Stimulated activated CD8-positive, alpha-beta memory T cell treated with anti-CD3 and anti-CD28 coated beads, Interleukin-4, amount 100 ng/mL, for 24 hours (primary cell): ENCODE data around the gene HAPLN3.

Experiments used
- DNase-seq: peaks from one replicate; pipeline ENCODE4 v3.0.0-alpha.2; 2020; ENCODE audit warnings: low read depth

HAPLN3 gene

DNA sequence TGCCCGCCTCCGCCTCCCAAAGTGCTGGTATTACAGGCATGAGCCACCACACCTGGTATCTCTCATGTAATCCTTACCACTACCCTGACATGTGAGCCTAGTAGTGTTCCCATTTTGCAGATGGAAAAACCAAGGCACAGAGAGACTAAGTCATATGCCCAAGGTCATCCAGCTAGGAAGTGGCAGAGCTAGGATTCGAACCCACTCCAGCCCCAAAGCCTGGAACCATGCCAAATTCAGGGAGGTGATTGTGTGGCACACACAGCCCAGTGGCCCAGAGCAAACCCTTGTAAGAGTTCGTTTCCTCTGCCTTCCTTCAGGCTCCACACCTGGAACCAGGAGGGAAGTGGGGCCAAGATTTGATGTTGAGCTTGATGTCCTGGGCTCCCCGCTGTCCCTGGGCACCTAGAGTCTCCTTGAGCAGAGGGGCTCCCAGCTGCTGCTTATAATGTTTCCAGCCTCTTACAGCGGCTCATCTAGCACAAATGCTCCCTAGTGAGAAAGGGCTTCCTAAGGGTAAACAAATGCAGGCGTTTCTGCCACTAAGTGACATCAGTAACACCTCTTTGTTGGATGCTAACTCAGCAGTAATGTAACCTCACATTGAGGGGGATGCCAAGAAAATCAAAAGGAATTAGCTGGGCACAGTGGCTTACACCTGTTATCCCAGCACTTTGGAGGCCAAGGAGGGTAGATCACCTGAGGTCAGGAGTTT, 3.6 kb downstream of the HAPLN3 start:
- no peak for DNase-seq

DNA sequence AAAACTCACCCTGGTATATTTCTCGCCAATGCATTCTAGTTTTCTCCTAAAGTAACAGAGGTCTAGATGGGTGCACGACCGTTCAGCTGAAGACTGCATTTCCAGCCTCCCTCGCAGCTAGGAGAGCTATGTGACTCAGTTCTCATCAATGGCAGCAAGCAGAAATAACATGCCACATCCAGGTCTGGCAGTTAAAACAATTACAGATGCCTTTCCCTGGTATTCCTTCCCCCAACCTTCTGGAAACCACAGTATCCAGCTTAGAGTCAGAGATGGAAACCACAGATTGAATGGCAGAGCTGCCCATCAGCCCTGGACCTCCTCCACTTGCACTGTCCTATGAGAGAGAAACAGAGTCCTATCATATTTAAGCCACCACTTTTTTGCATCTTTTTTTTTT, 4.8 kb downstream of the HAPLN3 start:
- DNase-seq, result no peak

DNA sequence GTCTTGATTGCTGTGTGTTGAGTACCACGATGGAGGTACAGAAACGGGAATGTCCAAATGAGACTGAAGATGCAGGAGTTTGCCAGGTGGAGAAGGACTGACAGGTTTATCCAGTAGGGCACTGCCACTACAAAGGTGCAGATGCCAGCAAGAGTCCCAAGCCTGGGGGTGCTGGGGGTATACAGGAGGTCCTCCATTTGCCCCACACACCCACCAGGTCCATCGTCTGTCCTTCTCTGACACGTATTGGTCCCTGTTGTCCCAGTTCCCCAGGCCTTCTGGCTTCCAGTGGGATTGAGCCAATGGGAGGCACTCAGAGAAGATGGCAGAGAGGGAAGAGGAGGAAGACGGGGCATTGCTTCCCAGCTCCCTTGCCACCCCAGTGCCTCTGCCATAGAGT, 6.6 kb downstream of the HAPLN3 start:
- DNase-seq, result no peak

DNA sequence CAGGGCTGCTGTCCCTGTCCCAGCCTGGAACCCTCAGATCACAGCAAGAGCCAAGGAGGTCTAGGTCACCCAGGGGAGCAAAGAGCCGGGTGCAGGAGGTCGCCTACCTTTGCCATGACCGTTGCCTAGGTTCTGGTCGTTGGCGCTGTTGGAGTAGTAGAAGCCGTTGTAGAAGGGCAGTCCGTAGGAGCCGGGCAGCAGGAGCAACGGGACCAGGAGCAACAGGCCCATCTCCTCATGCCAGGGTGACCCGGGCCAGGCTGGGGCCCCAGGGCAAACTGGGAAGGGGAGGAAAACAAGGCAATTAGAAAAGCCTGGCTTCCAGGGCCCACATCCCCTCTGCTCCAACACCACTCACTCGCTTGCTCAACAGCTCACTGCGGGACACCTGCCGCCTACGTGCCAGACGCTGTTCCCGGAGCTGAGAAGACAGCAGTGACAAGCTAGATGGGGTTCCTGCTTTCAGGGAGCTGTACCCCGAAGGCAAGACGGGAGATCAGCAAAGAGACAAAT, 8.2 kb downstream of the HAPLN3 start:
- no peak for DNase-seq

DNA sequence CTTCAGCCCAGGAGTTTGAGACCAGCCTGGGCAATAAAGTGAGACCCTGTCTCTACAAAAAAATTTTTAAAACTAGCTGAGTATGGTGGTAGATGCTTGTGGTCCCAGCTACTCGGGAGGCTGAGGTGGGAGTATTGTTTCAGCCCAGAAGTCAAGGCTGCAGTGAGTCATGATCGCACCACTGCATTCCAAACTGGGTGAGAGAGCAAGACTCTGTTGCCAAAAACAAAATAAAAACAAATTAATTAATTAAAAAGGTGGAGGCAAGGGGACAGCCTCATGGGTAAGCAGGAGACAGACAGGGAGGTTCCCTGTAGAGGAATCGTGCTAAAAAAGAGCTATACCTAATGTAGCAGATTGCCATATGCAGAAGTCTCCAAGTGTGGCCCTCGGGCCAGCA, 12.6 kb downstream of the HAPLN3 start:
- DNase-seq, result no peak

DNA sequence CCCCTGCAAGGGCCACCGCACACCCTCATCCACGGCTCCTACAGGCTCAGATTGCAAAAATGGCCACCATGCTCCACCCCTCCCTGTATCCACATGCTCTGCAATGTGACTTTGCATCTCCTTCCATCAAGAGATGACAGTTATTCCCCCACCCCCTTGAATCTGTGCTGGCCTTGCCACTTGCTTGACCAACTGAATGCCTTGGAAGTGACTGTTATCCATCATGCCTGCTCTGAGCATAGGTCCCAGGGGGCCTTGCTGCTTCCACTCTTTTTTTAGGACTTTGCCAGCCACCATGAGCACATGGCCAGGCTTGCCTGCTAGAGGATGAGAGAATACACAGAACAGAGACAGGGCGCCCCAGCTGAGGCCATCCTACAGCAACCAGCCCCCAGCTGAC, 13.6 kb downstream of the HAPLN3 start:
- DNase-seq, result no peak

DNA sequence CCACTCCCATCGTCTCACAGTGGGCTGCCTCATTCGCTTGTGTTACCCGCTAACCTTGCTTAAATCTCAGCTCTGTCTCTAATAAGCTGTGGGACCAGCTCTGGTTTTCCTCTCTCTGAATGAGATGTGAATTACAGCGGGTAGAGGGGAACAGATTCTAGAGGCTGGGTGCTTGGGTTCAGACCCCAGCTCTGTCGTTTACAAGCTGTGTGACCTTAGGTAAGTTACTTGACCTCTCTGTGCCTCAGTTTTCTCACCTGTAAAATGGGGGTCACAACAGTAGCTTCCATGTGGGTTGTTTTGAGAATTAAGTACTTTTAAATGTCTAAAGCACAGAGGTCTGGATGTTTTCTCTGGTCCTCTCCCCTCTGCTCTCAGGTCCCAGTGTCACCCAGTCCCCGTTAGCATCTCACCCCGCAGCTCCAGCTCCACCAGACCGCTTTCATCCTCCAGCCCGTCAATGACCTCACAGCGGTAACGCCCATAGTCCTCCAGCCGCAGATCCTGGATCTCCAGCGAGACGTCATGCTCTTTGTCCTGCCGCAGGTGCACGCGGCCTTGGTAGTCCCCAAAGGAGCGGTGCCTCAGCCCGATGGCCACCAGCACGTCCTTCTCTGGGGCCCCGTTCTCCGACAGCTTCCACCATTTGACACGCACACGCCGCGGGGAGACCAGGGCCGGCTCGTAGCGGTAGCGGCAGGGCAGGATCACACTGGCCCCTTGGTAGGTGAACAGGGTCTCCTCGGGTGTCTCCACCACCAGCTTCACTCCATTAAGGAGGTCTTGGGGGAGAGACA, 14.2 kb downstream of the HAPLN3 start:
- no peak for DNase-seq

DNA sequence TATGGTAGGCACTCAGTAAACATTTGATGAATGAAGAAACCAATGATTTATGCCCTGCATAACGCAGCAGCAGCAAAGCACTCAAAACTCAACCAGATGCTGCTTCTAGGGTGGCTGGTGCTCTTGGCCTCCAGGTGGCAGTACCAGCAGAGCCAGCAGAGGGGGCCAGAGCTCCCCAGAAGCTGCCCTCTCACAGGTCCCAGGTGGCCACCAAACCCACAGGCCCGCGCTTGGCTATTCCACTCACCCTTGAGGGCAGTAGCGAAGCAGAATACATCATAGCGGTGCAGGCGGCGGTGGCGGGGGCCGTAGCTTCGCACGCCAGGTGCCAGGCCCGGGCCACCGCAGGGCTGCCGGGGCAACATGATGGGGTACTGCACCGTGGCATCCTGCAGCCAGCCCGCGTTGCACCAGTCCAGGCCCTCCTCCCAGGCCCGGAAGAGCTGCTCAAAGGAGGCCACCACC, 16.6 kb downstream of the HAPLN3 start:
- DNase-seq, result no peak

DNA sequence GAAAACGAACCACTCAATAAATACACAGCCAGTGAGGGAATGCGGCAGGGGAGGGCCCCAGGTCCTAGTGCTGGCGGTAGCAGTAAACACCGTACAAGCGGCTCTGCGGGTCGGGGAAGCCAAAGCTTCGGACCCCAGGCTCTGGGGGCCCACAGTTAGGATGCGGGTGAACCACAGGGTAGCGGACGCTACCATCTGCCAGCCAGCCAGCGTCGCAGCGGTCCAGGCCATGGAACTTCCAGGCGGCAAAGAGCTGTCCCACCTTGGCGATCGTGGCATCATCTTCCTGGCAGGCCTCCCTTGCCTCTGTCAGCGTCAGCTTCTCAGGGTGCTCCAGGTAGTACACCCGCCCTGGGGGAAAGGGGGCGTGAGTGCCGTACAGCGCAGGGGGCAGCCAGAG, 17.4 kb downstream of the HAPLN3 start:
- no peak for DNase-seq

DNA sequence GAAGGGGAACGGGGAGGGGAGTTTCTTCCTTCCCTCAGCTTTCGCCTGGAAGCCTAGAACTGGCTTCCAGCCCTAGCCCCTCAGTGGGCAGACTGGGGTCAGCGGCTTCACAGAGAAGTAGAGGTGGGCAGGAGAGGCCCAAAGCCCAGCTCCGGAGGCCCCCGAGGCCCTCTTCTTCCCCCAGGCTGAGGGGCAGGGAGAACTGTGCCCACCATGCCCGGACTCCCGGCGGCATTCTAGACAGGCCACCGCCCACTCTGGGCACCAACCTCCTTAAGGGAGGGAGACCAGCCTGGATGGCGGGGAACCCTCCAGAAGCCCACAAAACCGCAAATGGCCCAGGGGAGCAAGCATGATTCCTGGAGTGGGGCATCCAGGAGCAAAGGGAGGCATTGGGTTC, 17.9 kb downstream of the HAPLN3 start:
- DNase-seq, result no peak

DNA sequence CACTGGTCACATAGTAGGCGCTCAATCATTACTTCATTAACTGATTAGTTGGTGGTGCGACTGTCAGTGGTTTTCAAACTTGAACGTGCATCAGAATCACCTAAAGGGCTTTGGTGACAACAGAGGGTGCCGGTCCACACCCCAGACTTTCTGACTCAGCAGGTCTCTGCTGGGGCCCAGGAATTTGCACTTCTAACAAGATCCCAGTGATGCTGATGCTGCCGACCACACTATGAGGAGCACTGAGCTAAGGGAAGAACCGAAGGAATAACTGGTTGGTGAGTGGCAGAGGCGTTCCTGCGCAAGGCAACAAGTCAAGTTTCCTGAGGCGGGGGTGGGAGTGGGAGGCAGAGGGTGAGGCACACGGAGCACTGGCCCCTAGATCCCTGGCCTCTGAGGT, 18.8 kb downstream of the HAPLN3 start:
- DNase-seq, result no peak

DNA sequence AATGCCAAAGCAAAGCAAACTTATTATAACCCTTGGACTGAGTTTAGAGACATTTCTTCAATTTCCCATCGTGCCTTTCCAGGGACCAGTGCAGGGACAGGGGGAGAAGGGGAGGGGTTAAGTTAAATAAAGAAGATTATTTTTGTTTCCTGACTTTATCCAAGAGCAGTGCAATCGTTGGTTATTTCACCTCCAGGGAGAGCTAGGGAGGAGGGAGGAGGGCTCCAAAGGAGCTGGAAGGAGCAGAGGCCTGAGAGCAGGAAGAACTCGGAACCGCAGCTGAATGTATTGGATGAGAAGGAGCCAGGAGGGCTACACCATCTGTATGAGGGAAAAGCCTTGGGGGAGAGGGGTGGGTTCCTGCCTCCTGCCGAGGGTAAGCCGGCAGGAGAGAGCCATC, 20.7 kb downstream of the HAPLN3 start:
- no peak for DNase-seq

DNA sequence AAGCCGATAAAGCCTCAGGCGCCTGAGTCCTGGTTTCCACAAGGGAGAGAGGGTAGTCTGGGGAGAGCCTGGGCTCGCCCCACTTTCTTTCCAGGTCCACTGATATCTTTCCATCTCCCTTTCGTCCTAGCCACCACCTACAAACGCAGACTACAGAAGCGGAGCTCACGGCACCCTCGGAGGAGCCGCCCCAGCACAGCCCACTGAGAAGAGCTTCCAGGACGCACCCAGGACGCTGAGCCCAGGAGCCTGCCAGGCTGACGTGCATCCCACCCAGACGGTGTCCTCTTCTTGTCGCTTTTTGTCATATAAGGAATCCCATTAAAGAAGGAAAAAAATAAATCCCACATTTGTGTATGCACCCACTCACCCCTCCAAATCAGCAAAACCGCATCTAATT, 21.1 kb downstream of the HAPLN3 start:
- DNase-seq, result no peak

DNA sequence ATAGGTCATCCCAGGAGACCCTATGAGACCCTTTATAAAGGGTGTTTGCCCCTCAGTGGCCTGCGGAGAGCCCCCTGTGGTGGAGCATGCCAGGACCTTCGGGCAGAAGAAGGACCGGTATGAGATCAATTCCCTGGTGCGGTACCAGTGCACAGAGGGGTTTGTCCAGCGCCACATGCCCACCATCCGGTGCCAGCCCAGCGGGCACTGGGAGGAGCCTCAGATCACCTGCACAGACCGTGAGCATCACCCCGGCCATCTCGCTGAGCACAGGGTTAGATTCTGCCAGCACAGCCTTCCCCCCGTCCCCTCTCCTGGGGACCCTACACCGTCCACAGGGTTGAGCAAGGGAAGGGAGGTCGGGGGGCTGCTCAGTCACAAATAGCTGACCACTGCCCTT, 21.6 kb downstream of the HAPLN3 start:
- no peak for DNase-seq

DNA sequence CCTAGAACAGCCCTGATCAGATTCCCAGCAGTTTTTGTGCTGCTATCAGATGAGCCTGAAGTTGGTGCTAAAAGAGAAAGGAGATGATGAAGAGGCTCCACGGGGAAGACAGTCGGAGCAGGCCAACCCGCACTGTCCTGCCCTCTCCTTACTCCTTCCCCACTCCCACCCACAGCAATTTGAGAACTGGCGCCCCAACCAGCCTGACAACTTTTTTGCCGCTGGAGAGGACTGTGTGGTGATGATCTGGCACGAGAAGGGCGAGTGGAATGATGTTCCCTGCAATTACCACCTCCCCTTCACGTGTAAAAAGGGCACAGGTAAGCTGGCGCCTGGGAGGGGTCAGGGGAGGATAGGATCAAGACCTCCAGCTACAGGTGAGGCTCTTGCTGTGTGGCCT, 22.6 kb downstream of the HAPLN3 start:
- DNase-seq, result no peak

DNA sequence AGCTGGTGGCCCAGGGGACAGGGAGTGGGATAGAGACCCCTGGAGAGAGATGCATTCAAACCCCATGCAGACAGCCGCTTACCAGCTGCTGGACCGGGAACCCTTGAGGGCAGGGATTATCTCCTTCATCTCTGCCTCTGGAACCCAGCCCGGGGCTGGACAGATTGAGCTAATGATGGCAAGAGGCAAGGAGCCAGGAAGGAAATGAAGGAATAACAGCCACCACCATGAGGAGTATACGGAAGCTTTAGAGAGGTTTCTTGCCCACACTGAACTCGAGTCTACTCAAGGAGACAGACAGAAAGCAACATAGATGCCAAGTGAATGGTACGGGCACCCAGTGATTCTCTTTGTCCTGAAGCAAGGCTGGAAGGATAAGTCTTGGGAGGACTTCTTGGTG, 23.2 kb downstream of the HAPLN3 start:
- DNase-seq, result no peak

DNA sequence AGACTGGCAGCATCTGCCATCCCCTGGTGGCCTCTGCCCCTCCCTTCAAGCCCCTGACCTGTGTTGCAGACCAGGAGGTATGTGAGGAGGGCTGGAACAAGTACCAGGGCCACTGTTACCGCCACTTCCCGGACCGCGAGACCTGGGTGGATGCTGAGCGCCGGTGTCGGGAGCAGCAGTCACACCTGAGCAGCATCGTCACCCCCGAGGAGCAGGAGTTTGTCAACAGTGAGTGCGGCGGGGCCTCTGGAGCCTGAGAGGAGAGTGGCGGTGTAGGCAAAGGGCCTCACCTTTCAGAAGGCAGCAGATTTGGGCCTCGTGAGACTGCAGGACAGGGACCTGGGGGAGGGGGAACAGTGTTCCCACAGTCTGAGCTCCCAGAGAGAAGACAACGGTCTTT, 24.0 kb downstream of the HAPLN3 start:
- DNase-seq, result no peak

DNA sequence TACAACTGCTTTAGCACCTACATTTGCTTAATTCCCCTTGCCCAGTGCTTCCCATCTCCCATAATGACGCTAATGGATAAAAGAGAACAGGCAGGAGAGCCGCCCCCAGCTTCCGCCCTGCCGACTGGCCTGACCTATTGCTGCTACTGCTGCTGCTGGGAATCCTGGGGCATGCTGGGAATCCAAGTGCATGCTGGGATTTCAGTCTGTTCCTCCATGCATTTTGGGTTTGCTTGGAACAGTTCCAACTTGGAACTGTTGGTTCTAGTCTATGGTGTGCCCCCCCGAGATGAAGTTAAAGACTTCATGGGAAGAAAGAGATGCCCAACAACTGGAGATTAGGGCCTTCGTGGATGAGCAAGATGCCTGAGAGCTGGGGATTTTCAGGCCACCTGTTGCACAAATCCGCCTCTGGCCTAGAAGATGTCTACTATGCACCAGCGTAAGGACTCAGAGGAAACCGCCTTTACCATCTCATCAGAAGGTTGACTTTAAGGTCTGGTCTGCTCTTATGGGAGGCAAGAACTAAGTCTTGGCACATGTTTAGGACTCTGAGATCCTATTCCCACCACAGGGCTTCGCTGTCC, 29.0 kb downstream of the HAPLN3 start:
- DNase-seq, result no peak

DNA sequence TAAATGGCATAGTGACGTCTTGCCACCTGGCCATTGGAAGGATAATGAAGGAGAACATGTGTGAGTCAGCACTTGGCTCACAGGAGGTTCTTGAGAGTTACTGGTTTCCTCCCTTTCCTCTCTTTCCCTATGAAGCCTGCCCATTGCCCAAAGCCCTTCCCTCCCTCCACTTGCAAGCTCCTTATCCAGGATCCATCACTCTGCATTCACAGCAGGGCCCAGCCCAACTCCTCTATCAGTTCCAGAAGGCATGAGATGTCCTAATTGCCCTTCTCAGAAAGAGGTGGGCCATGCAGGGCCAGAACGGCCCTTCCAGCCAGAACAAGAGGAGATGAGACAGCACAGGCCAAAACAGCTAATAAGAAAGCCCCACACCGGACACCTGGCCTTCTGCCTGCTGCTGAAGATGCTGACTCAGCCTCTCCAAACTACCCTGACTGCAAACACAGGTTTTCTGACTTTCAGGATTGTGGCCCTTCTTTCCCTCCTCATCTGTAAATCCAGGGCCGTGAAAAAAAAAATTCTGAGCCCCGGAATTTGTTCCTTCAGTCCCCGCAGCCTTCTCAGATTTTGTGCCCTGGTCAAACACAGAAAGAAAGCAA, 29.7 kb downstream of the HAPLN3 start:
- no peak for DNase-seq

DNA sequence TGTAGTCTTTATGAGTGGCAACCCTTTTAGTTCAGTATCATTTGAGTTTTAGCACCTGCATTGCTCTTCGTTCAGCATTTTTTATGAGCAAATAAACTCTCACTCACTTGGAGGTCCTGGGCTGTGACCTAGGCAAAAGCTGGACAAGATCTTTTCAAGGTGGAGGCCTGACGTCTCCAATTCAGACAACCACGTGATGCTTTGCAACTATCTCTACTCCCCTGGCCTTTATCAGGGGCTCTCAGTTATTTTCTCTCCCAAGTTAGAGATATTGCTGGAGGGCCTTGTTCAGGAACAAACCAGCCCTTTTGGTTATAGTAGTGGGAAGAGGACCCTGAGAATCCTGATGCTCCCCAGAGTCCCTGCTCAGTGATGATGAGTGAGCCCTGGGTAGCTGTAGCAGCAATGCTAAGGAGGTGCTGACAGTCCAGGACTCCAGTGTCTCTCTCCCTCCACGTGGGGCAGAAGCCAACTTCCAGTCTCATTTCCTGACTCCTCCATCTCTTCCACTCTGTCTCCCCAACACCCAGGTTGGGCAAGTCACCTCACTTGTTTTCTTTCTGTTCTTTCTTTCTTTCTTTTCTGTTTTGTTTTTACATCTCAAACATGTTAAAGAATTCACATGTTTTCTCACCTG, 30.4 kb downstream of the HAPLN3 start:
- no peak for DNase-seq

DNA sequence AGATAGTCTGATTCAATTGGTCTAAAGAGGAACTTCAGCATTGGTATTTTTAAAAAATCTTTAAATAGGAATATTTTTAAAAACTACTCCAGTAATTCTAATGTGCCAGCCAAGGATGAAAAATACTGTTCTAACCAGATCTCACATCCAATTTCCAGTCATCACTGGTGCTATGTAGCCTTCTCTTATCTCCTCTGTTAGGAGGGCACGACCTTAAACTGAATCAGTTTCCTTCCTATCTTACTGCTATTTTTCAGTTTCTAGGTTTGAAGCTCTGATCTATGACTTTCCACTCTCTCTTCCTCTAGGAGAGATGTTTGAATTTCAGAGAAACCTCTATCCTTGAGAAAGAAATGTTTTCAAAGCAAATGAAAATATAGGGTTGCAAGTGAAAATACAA, 31.9 kb downstream of the HAPLN3 start:
- no peak for DNase-seq

DNA sequence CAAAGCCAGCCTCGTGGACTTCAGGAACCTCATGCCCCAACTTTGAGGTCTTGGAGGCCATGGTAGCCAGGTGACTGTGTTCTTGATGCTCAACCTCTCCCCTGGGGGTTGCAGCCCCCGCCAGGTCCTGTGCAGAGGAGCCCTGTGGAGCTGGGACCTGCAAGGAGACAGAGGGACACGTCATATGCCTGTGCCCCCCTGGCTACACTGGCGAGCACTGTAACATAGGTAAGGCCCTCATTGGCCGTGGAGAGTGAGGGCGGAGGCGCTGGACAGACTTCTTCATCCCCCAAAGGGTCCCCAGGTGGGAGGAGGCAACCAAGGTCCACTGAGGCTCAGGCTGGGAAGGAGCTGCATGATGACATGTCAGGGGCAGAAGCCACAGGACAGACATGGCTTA, 35.1 kb downstream of the HAPLN3 start:
- no peak for DNase-seq
